RPMI7951 (cell line): Measurements from ENCODE around the gene OTUB2. TPM values are rescaled to one million over a fixed set of nuclear protein-coding genes. Genes with fewer than 3 reads are reported as not detected.
A peak's percentile ranks its signal among the peaks of the same experiment; 100 is the strongest.

Source experiments
- DNase-seq: peaks from one replicate; pipeline ENCODE4 v3.0.0-alpha.2; 2012; ENCODE audit warnings: low read depth
- total RNA-seq: library from RNA; depleted of rRNA; stranded (reverse); fragments of >200 nt; shearing (Covaris generic); gene quantifications from 2 replicates; pipeline ENCODE4 v1.2.3, GENCODE V29; 2014

The OTUB2 gene
- total RNA-seq, 1 experiment from 2014 or later = 1.6 TPM

DNA sequence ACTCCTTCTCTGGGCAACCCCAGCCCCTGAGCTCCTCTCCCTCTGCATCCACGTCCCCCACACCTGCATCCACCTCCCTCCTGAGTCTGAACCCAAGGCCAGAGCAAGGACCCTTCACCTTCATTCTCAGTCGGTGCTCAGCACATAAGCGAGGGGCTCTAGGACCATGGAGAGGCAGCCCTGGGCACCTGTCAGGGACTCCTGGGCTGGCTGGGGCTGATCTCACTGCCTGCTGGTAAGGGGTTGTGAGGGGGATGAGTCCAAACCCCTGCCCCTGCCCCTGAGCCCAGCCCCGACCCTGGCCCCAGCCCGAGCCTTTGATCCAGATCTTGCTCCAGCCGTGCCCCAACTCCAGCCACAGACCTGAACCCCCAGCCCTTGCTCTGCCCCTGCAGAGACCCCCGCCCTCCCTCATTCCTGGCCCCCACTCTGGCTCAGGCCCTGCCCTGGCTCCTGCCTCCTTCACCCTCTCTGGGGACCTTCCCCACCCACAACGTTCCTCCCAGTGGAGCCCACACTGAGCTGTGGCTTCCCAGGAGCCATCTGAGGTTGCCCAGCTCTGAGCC is 29.9 kb upstream of the OTUB2 start:
- no peak for DNase-seq

DNA sequence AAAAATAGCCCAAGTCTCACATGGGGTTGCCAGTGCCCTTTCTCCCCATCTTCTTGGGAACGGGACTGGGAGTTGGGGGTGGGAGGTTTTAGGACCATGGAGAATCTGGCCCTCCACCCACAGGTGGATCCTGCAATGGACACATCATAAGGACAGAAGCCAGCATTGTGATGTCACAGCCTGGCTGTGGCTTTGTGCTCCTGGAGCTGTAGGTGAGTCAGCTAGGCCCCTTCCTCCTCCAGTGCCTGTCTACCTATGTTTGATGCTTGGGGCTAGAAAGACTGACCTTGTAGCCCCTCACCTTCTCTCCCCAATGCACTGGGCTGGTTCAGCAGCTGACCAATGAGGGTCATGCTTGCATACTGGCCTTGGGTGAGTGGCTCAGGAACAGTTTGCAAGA is 29.1 kb upstream of the OTUB2 start, which contains the start of gene CCDC197:
Gene CCDC197 (plus strand): TSS at position 220 of the 400 bp plus-strand sequence. CDS start 831 bp downstream, outside the sequence.
- no peak for DNase-seq

- no peak for DNase-seq
Measured at GRCh38 chr14:93997916-93998870, 27.9 kb upstream of the OTUB2 start.

DNA sequence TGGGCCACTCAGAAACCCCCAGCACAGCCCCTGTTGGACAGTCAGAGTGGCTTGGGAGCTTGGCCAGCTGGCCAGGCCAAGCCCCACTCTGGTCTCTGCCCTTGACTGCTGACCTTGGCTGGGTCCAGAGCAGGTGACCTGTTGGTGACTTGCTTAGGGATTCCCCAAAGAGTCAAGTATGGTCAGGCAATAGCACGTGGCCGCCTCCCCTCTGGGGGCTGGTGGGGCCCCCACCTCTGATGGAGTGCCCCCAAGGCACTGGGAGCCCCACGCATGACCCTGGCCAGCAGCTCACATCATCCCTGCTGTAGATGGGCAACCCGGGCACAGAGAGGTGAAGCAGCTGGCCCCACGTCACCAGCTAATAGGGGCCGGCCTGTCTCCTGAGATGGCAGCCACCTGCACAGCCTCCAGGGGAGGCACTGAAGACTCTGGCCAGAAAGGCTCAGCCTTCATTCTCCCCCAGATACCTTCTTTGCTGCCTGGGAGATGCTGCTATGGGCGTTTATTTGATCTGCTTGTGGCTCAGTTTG is 27.2 kb upstream of the OTUB2 start:
- DNase-seq = no peak

DNA sequence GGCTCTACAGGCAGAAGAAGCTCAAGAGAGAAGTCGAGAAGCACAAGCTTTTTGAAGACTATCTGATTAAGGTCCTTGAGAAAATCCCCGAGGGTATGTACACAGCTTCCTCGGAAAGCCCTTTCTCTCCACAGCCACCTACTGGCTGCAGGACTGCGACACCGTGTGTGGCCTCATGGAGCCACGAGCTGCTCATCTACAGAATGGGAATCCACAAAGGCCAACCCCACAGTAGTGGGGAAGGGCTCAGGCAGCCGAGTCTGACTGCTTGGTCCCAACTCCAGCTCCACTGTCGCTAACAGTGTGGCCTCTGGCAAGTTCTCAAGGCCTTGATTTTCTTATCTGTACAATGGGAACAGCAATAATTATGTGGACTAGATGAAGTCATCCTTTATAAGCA is 26.6 kb upstream of the OTUB2 start:
- no peak for DNase-seq

DNA sequence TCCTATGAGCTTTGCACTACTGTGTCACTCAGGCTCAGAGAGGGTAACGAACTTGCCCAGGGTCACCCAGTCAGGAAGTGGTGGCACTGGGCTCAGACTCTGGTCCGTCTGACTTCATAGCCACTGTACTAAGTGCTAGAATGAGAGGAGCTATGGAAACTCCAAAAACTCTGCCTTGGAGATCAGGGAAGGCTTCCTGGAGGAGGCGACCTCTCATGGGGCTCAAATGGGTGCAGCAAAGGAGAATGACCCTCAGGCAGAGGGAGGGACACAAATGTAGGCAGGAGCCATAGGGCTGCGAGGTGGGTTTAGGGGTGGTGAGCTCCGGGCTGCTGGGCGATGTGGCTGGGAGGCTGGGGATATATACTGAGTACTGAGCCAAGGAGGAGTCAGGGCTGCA is 25.9 kb upstream of the OTUB2 start:
- no peak for DNase-seq

- DNase-seq = peak; percentile 32
Measured at GRCh38 chr14:94001016-94001415, 25.1 kb upstream of the OTUB2 start.

DNA sequence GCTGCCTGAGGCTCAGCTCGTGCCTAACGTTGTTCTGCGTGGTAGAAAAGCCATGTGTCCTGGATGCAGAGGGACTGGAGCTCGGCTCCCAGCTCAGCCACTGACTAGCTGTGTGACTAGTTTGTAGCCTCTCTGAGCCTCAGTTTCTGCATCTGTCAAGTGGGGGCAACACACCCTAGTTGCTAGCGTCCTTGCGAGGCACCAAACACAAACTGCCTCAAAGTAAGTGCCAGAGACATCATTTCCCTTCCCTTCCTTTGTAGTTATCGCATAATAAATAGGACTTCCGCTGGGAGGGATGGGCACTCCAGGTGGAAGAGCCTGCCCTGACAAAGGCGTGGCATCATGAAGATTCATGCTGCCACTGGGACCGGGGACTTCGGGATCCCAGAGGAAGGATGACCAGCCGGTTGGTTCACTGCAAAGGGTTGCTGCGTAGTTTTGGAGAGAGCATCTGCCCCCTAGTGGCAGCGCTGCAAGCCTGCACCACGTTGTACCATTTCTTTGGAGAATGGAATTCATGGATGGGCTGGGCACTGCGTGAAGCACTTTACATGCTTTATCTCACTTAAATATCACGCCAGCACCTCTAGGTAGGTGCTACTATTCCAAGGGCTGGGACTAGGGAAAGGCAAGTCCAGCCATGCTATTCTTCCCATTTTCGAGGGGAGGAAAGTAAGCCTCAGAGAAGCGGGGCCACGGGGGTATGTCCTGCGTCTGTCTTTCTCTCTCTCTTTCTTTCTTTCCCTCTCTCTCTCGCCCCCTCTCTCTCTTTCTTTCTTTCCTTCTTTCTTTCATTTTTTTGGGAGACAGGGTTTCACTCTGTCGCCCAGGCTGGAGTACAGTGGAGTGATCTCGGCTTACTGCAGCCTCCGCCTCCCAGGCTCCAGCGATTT is 24.4 kb upstream of the OTUB2 start:
- peak; percentile 58 for DNase-seq

GRCh38 chr14:94003397-94003796 is 22.7 kb upstream of the OTUB2 start:
- no peak for DNase-seq

DNA sequence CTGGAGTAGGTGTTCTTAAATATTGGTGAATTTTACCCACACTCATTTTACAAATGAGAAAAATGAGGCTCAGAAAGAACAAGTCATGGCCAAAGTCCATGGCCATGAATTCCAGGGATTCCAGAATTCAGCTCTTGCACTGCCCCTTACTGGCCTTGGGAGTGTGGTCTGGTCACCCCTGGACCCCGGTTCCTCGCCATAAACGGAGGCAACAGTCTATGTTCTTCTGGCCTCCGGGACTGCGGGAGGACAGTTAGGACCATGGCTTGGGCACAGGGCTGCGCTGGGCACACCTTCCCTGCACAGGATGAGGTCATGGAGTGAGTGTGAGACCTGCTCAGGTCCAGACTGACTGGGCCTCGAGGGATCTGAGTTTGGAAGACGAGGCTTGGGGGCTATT is 22.1 kb upstream of the OTUB2 start:
- no peak for DNase-seq

- no peak for DNase-seq
Measured at GRCh38 chr14:94005324-94006073, 20.6 kb upstream of the OTUB2 start.

- DNase-seq = no peak
Measured at GRCh38 chr14:94008234-94008633, 17.9 kb upstream of the OTUB2 start.

DNA sequence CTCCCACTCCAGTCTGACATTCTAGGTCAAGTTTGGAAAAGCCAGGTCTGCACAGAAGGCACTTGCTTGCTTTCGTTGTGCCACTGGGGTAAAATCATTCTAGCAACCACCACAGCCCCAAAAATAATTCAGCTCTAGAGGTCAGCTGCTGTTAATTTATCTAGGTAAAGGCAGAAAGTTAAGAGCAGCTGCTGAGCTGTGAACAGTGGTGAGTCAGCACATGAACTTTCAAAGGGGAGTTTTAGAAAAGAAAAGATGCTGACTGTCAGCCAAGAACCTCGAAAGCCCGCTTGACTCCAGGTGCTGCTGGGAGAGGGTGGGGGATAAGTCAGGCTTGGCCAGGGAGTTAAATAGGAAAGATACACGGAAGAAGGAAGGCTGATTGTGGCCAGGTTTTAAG is 16.4 kb upstream of the OTUB2 start:
- DNase-seq = peak; percentile 69

GRCh38 chr14:94010625-94011024 is 15.5 kb upstream of the OTUB2 start:
- no peak for DNase-seq

DNA sequence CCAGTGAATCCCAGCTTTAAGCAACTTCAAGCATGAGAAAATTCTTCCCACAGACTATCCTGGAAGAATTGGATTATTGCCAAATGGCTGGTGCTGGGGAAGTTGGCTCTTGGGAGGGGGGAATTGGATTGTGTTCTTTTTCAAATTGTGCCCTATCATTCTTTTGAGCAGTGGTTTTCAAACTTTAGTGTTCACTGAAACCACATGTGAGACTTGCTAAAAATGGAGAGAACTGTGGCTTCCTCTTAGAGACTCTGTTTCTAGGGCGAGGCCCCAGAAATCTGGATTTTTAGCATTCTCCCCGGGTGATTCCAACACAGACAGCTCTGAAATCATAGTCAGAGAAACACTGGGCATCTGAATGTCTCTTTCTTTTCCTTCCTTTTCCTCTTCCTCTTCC is 14.3 kb upstream of the OTUB2 start:
- DNase-seq = peak; percentile 12

DNA sequence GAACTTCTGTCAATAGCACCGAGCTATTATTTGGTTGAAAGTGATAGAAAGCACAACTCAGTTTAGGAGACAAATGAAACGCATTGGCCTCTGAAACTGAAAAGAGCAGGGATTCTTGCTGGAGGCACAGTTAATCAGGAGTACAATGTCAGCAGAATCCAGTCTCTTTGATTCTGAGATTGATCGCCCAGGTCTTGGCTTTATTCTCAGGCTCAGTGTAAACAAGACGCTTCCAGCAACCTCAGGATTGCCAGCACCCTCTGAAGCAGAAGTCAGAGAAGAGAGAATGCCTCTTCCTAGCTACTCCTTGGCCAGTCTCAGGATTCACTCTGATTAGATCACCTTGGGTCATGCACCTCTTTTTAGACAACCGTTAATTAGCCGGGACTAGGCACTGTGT is 11.8 kb upstream of the OTUB2 start:
- no peak for DNase-seq

DNA sequence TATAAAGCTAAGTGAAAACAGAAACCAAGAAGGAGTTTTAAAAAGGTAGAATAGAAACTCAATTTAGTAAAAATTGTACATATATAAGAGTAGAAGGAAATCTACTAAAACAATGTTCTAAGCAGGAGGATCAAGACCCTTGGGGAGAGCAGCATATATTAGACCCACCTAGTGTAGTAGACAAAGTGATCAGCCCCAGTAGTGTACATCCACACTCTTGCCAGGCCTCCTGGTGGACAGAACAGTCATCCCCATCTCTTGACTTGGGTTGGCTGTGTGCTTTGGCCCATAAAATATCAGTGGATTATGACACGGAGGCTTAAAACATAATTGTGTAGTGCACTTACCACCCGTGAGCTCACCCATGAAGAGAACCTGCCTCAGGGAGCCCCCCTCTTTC is 10.9 kb upstream of the OTUB2 start:
- DNase-seq = no peak

DNA sequence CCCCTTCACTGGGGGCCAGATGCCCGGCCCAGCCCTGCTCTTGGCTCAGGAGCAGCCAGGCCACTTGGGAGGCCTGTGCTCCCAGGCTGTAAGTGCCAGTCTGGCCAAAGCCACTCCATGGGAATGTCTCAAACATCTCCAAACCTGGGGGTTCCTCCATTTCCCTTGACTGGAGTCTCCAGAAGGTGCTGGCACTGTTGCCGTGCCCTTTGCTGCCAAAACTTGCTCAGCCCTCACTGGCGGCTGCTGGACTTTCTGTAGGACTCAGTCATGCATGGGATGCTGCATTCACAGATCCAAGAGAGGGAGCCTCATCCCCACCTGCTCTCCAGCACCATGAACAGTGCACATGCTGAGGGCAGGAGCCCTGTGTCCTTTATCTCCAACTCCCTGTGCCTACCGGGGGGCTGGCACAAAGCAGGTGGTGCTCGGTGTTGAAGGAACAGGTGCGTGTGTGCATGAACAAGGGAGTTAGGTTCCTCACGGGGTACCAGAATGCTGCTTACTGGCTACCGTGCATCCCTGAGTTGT is 9.6 kb upstream of the OTUB2 start:
- no peak for DNase-seq

DNA sequence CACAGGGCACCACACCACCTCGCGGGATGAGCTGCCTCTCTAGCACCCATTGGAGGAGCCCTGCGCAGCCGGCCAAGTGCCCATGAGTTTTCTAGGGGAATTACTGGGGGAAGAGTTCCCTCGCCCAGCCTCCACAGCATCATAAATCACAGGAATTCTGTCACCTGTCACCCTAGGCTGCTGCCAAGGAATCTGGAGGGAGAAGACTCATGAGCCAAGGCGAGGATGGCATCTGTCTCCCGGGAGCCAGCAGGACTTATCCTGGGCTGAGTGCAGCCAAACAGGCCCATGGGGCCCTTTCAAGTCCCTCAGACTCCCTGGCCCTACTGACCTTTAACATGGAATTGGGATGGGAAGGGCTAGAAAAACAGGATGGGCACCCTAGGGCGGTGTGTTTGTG is 7.8 kb upstream of the OTUB2 start:
- no peak for DNase-seq

GRCh38 chr14:94019329-94019728 is 6.8 kb upstream of the OTUB2 start:
- no peak for DNase-seq

DNA sequence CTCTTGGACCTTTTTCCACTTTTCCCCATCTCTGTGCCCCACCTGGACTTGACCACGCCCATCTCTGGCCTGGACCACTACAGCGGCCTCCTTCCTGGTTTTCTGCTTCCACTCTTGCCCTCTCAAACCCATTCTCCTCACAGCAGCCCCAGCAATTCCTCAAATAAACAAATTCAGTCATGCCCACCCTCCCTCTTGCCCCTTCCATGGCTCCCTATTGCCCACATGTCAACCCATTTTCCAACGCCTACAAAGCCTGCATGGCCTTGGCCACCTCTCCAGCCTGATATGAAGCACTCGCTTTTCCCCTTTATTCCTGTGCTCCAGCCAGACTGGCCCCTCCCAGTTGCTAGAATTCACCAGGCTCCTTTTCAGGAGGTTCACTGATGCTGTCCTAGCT is 5.9 kb upstream of the OTUB2 start:
- no peak for DNase-seq
